SK-N-SH treated with all-trans-retinoic acid at 6 μM for 48 hours (cell line): Measurements from ENCODE around the gene FAM228A.

ENCODE experiments used
- BACH2 ChIP-seq: fragments of 250-450 bp; sonication (Bioruptor Pico); IDR thresholded peaks from 2 replicates; pipeline ENCODE4 v1.9.0; 2021; ENCODE audit warnings: mild to moderate bottlenecking, borderline replicate concordance
- GLIS3 ChIP-seq: fragments of 250-450 bp; sonication (Bioruptor Pico); IDR thresholded peaks from 2 replicates; pipeline ENCODE4 v1.5.0; 2020; ENCODE audit warnings: mild to moderate bottlenecking, moderate library complexity
- OSR1 ChIP-seq: fragments of 250-450 bp; sonication (Bioruptor Pico); IDR thresholded peaks from 2 replicates; pipeline ENCODE4 v1.8.0; 2022; ENCODE audit warnings: moderate library complexity, mild to moderate bottlenecking, inconsistent platforms
- RARB ChIP-seq: fragments of 250-450 bp; sonication (Bioruptor Pico); IDR thresholded peaks from 2 replicates; pipeline ENCODE4 v1.8.0; 2021; ENCODE audit warnings: mild to moderate bottlenecking, moderate library complexity
- ZFP3 ChIP-seq: fragments of 250-450 bp; sonication (Bioruptor Pico); IDR thresholded peaks from 2 replicates; pipeline ENCODE4 v1.5.0; 2020; ENCODE audit warnings: mild to moderate bottlenecking, moderate library complexity
- ZNF70 ChIP-seq: fragments of 450-650 bp; formaldehyde crosslinking; IDR thresholded peaks from 2 replicates; pipeline ENCODE4 v1.5.0; 2020; ENCODE audit warnings: mild to moderate bottlenecking, moderate library complexity
- TF ChIP-seq, protein P1 (sequence below): fragments of 250-450 bp; sonication (Bioruptor Pico); IDR thresholded peaks from 2 replicates; pipeline ENCODE4 v1.5.1; 2021; ENCODE audit warnings: mild to moderate bottlenecking, moderate library complexity
- TF ChIP-seq, protein P2 (sequence below): fragments of 250-450 bp; sonication (Bioruptor Pico); IDR thresholded peaks from 2 replicates; pipeline ENCODE4 v1.8.0; 2020; ENCODE audit warnings: mild to moderate bottlenecking, moderate library complexity, borderline replicate concordance
- TF ChIP-seq, protein P3 (sequence below): fragments of 250-450 bp; sonication (Bioruptor Pico); IDR thresholded peaks from 2 replicates; pipeline ENCODE4 v1.8.0; 2021; ENCODE audit warnings: low read depth, mild to moderate bottlenecking, moderate library complexity, borderline replicate concordance

DNA sequence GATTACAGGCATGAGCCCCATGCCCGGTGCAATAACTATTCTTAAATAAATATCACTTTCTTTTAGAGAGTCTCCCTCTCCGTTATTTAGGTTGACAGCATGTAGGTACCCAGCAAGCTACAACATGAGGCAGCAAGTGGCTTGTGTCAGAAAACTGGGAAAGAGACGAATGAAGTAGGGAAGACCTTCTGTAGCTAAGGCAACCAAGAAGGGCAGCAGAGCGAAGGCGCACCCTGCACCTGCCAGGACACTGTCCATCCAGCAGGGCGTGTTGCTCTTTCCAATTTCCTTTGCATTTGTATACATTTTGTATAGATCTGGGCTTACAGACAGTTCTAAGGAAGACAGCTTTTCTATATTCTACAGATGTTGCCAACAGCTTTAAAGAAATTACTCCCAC lies 48.1 kb downstream of the FAM228A start:
- TF ChIP-seq, protein P1, sequence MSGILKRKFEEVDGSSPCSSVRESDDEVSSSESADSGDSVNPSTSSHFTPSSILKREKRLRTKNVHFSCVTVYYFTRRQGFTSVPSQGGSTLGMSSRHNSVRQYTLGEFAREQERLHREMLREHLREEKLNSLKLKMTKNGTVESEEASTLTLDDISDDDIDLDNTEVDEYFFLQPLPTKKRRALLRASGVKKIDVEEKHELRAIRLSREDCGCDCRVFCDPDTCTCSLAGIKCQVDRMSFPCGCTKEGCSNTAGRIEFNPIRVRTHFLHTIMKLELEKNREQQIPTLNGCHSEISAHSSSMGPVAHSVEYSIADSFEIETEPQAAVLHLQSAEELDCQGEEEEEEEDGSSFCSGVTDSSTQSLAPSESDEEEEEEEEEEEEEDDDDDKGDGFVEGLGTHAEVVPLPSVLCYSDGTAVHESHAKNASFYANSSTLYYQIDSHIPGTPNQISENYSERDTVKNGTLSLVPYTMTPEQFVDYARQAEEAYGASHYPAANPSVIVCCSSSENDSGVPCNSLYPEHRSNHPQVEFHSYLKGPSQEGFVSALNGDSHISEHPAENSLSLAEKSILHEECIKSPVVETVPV (CRISPR knock-in tag), result no peak
- TF ChIP-seq ZNF70, result no peak
- no peak for TF ChIP-seq ZFP3 (CRISPR knock-in tag)
- TF ChIP-seq, protein P2, sequence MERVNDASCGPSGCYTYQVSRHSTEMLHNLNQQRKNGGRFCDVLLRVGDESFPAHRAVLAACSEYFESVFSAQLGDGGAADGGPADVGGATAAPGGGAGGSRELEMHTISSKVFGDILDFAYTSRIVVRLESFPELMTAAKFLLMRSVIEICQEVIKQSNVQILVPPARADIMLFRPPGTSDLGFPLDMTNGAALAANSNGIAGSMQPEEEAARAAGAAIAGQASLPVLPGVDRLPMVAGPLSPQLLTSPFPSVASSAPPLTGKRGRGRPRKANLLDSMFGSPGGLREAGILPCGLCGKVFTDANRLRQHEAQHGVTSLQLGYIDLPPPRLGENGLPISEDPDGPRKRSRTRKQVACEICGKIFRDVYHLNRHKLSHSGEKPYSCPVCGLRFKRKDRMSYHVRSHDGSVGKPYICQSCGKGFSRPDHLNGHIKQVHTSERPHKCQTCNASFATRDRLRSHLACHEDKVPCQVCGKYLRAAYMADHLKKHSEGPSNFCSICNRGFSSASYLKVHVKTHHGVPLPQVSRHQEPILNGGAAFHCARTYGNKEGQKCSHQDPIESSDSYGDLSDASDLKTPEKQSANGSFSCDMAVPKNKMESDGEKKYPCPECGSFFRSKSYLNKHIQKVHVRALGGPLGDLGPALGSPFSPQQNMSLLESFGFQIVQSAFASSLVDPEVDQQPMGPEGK (CRISPR knock-in tag), result no peak
- TF ChIP-seq RARB (CRISPR knock-in tag), result no peak
- TF ChIP-seq GLIS3 (CRISPR knock-in tag), result no peak
- TF ChIP-seq, protein P3, sequence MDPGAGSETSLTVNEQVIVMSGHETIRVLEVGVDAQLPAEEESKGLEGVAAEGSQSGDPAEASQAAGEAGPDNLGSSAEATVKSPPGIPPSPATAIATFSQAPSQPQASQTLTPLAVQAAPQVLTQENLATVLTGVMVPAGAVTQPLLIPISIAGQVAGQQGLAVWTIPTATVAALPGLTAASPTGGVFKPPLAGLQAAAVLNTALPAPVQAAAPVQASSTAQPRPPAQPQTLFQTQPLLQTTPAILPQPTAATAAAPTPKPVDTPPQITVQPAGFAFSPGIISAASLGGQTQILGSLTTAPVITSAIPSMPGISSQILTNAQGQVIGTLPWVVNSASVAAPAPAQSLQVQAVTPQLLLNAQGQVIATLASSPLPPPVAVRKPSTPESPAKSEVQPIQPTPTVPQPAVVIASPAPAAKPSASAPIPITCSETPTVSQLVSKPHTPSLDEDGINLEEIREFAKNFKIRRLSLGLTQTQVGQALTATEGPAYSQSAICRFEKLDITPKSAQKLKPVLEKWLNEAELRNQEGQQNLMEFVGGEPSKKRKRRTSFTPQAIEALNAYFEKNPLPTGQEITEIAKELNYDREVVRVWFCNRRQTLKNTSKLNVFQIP (CRISPR knock-in tag), result no peak
- no peak for TF ChIP-seq BACH2 (CRISPR knock-in tag)
- no peak for TF ChIP-seq OSR1 (CRISPR knock-in tag)
